CD14-positive monocyte (primary cell): ENCODE results near the gene SH3RF3. TPM values are rescaled to one million over a fixed set of nuclear protein-coding genes. Genes with fewer than 3 reads are reported as not detected.

Experiments
- DNase-seq, 3 donors: peaks; one replicate each; pipeline ENCODE4 v3.0.0-alpha.2; 2011 to 2022
- H2AFZ ChIP-seq: 2 replicates; pipeline ENCODE4 v1.6.0; 2012; ENCODE audit warnings: mild to moderate bottlenecking, low read depth, low read length, inconsistent platforms; ENCODE audit not compliant: insufficient read depth, poor library complexity, severe bottlenecking
- H3K27ac ChIP-seq, 2 donors: 1 replicate in 1 of 2; 2 replicates in 1 of 2; pipeline ENCODE4 v1.5.1; 2012 to 2013; ENCODE audit warnings: low read length in 2 of 2, control low read depth in 1 of 2, inconsistent platforms in 1 of 2, low read depth in 1 of 2, mild to moderate bottlenecking in 1 of 2
- H3K27me3 ChIP-seq, 2 donors: one replicate each; pipeline versions ENCODE4 v1.6.0 to v1.6.1; 2011 to 2013; ENCODE audit warnings: low read length in 2 of 2; ENCODE audit not compliant: control insufficient read depth in 2 of 2, insufficient read depth in 2 of 2
- H3K36me3 ChIP-seq, 2 donors: replicated peaks in 1 of 2; 1 replicate in 1 of 2; 2 replicates in 1 of 2; pipeline versions ENCODE4 v1.5.1 to v1.6.1; 2012 to 2013; ENCODE audit warnings: low read length in 2 of 2, control low read depth in 1 of 2, inconsistent platforms in 1 of 2, mild to moderate bottlenecking in 1 of 2; ENCODE audit not compliant: insufficient read depth in 2 of 2, control insufficient read depth in 1 of 2
- H3K4me1 ChIP-seq, 2 donors: 1 replicate in 1 of 2; 2 replicates in 1 of 2; pipeline versions ENCODE4 v1.5.1 to v1.6.1; 2012 to 2013; ENCODE audit warnings: low read length in 2 of 2, control low read depth in 1 of 2, inconsistent platforms in 1 of 2, mild to moderate bottlenecking in 1 of 2, moderate library complexity in 1 of 2; ENCODE audit not compliant: insufficient read depth in 2 of 2, control insufficient read depth in 1 of 2
- H3K4me2 ChIP-seq: replicated peaks from 2 replicates; pipeline ENCODE3; 2012; ENCODE audit warnings: low read length, moderate library complexity, mild to moderate bottlenecking; ENCODE audit not compliant: poor library complexity, severe bottlenecking; ENCODE audit errors: extremely low read depth
- H3K4me3 ChIP-seq, 3 experiments: fragments of 200-600 bp in 1 of 3; sonication (generic) in 1 of 3; replicated peaks in 1 of 3; 1 replicate in 2 of 3; 2 replicates in 1 of 3; pipeline ENCODE4 v1.5.1; 2011 to 2013; ENCODE audit warnings: low read length in 3 of 3, mild to moderate bottlenecking in 3 of 3, control low read depth in 2 of 3, low read depth in 2 of 3, inconsistent platforms in 1 of 3, moderate library complexity in 1 of 3
- H3K79me2 ChIP-seq: 2 replicates; pipeline ENCODE4 v1.6.0; 2012; ENCODE audit warnings: mild to moderate bottlenecking, control low read depth, inconsistent platforms, low read length, moderate library complexity; ENCODE audit not compliant: insufficient read depth
- H3K9ac ChIP-seq: 2 replicates; pipeline ENCODE4 v1.6.0; 2017; ENCODE audit warnings: low read length, mild to moderate bottlenecking; ENCODE audit not compliant: insufficient read depth, poor library complexity, severe bottlenecking
- H3K9me3 ChIP-seq, 2 donors: replicated peaks in 1 of 2; 1 replicate in 1 of 2; 2 replicates in 1 of 2; pipeline versions ENCODE4 v1.5.1 to v1.6.1; 2012 to 2013; ENCODE audit warnings: low read length in 2 of 2, control low read depth in 1 of 2; ENCODE audit not compliant: control insufficient read depth in 1 of 2, insufficient read depth in 1 of 2
- H4K20me1 ChIP-seq: 2 replicates; pipeline ENCODE4 v1.6.0; 2012; ENCODE audit warnings: mild to moderate bottlenecking, low read length, control low read depth, moderate library complexity; ENCODE audit not compliant: insufficient read depth
- H3K27ac Mint-ChIP-seq, 7 donors: one replicate each; pipeline ENCODE4 v1.8.0; 2020; ENCODE audit warnings: mild to moderate bottlenecking in 7 of 7, mixed read lengths in 7 of 7, moderate library complexity in 6 of 7, inconsistent platforms in 2 of 7
- H3K27me3 Mint-ChIP-seq, 3 donors: one replicate each; pipeline ENCODE4 v1.8.0; 2021 to 2022; ENCODE audit warnings: low read depth in 3 of 3, mild to moderate bottlenecking in 3 of 3, mixed read lengths in 3 of 3, moderate library complexity in 3 of 3, inconsistent platforms in 1 of 3
- H3K36me3 Mint-ChIP-seq, 2 donors: one replicate each; pipeline ENCODE4 v1.8.0; 2020; ENCODE audit warnings: mixed read lengths in 2 of 2, inconsistent platforms in 1 of 2, mild to moderate bottlenecking in 1 of 2
- H3K4me1 Mint-ChIP-seq: one replicate; pipeline ENCODE4 v1.8.0; 2020; ENCODE audit warnings: mild to moderate bottlenecking, mixed read lengths
- H3K4me3 Mint-ChIP-seq, 2 donors: one replicate each; pipeline ENCODE4 v1.8.0; 2020; ENCODE audit warnings: mild to moderate bottlenecking in 2 of 2, mixed read lengths in 2 of 2, moderate library complexity in 1 of 2
- H3K9me3 Mint-ChIP-seq, 7 donors: one replicate each; pipeline ENCODE4 v1.8.0; 2020 to 2022; ENCODE audit warnings: mixed read lengths in 7 of 7, mild to moderate bottlenecking in 6 of 7, moderate library complexity in 6 of 7, inconsistent platforms in 2 of 7
- CTCF ChIP-seq: fragments of 200-600 bp; IDR thresholded peaks from one replicate; pipeline ENCODE4 v1.8.0; 2022; ENCODE audit warnings: antibody characterized with exemption, mild to moderate bottlenecking
- WGBS: methylation state at CpG from one replicate; pipeline ENCODE4 v1.1.5; 2013; ENCODE audit warnings: missing lambda C conversion rate; ENCODE audit not compliant: insufficient coverage; 5-methylcytosine and 5-hydroxymethylcytosine counted together
- intact Hi-C, 2 donors: fragments of 100-400 bp; cut with micrococcal nuclease; formaldehyde crosslinking; loops; one replicate each; pipeline versions ENCODE4 v1.15.0 to v1.15.1; 2023
- polyA minus RNA-seq: library from RNA; depleted of rRNA, polyadenylated mRNA; stranded (reverse); fragments of >200 nt; gene quantifications from 2 replicates; pipeline ENCODE4 v1.2.3, GENCODE V29; 2012
- polyA plus RNA-seq, 3 donors: library from polyadenylated mRNA; depleted of rRNA in 1 of 3; unstranded in 2 of 3; stranded (reverse) in 1 of 3; fragments of 300-500 nt in 2 of 3; fragments of >200 nt in 1 of 3; fragmentation: Illumina TruSeq in 2 of 3; gene quantifications; 1 replicate in 2 of 3; 2 replicates in 1 of 3; pipeline ENCODE4 v1.2.3, GENCODE V29; 2012 to 2021
- total RNA-seq, 12 experiments: library from RNA in 1 of 12; stranded (reverse) in 1 of 12; fragments of 120-200 nt in 1 of 12; gene quantifications; one replicate each; pipeline ENCODE4 v1.2.4 and lab custom pipeline; 2013 to 2026; ENCODE audit warnings: mixed read lengths in 6 of 12, inconsistent platforms in 1 of 12

SH3RF3 gene
- total RNA-seq (2013), result 0.65 TPM
- polyA plus RNA-seq, result under 1 TPM; 0.25 to 0.75 (median 0.34) TPM
- polyA minus RNA-seq, result 1.4 and 1.8 TPM in 2 replicates
- total RNA-seq (lab: John Stamatoyannopoulos, UW), result 0.46 to 6.4 (median 3.2) reads per million in 11 experiments

- H3K9me3 ChIP-seq, result peaks cover 0 to 6% of the 10 kb centered on the region in 2 donors
- H3K36me3 ChIP-seq, result no peaks in the 10 kb centered on the region
- no peak for TF ChIP-seq CTCF
- Mint-ChIP-seq H3K9me3 (peaks cover 0 to 7% (median 3%) of the 10 kb centered on the region in 7 donors), H3K36me3 (peaks cover 6 to 8% of the 10 kb centered on the region in 2 donors), H3K27me3 (peaks cover 39 to 62% (median 42%) of the 10 kb centered on the region in 3 donors), H3K4me3 (peak within 1 kb of the TSS; percentile 95 to 96), H3K27ac (peak within 1 kb of the TSS in 3 of 7 donors; percentile 30 to 81 (median 40)), H3K4me1 (peaks cover 23% of the 10 kb centered on the region)
- DNase-seq, result peak; percentile 37 to 58 (median 53)
- peaks cover 10 to 28% of the 10 kb centered on the region in 2 donors for H3K4me1 ChIP-seq
- intact Hi-C loops, result loop anchor here (1.0 to 10.0 kb wide), 3 partner anchors 206 to 382 kb away; no protein-coding TSS in a partner anchor
- no peak within 1 kb of the TSS for H3K27ac ChIP-seq
- under 1% methylated on average over 85 of the region's 85 CpGs for WGBS
- H3K79me2 ChIP-seq, result no peaks in the 10 kb centered on the region
- peak within 1 kb of the TSS; percentile 99 for H3K4me2 ChIP-seq
- peak within 1 kb of the TSS; percentile 98 for H2AFZ ChIP-seq
- H3K4me3 ChIP-seq, result peak within 1 kb of the TSS; percentile 33 to 87 (median 62)
- no peaks in the 10 kb centered on the region for H4K20me1 ChIP-seq
- peaks cover 30 to 48% of the 10 kb centered on the region in 2 donors for H3K27me3 ChIP-seq
- peak within 1 kb of the TSS; percentile 61 for H3K9ac ChIP-seq
Measured at GRCh38 chr2:109128616-109129355, at the start of gene SH3RF3. TSS of gene SH3RF3 (plus strand) at chr2:109129205.

- no peak for TF ChIP-seq CTCF
- no peak for DNase-seq
- intact Hi-C loops, result no loop called here
- H2AFZ ChIP-seq, result no peak overlapping the region
- H3K27me3 ChIP-seq, result no peaks in the 10 kb centered on the region
- H3K27me3 Mint-ChIP-seq, result peaks cover 4 to 9% (median 8%) of the 10 kb centered on the region in 3 donors
- no peaks in the 10 kb centered on the region for H3K4me1 Mint-ChIP-seq
- 100% methylated on average over 4 of the region's 6 CpGs for WGBS
- no peaks in the 10 kb centered on the region for H4K20me1 ChIP-seq
- H3K36me3 ChIP-seq, result no peaks in the 10 kb centered on the region
- no peak overlapping the region for H3K4me2 ChIP-seq
- no peak overlapping the region for H3K4me3 ChIP-seq
- H3K27ac Mint-ChIP-seq, result no peak overlapping the region
- H3K9me3 Mint-ChIP-seq, result no peaks in the 10 kb centered on the region
- H3K27ac ChIP-seq, result no peak overlapping the region
- no peak overlapping the region for H3K4me3 Mint-ChIP-seq
- no peaks in the 10 kb centered on the region for H3K4me1 ChIP-seq
- H3K9ac ChIP-seq, result no peak overlapping the region
- H3K36me3 Mint-ChIP-seq, result no peaks in the 10 kb centered on the region
- H3K79me2 ChIP-seq, result no peaks in the 10 kb centered on the region
- no peaks in the 10 kb centered on the region for H3K9me3 ChIP-seq
Measured at GRCh38 chr2:109079590-109079989, 49.4 kb upstream of the SH3RF3 start.
